GM18873 (cell line): ENCODE measurements around the gene TEDC1.
A peak's percentile ranks its signal among the peaks of the same experiment; 100 is the strongest.

Experiments used
- ATAC-seq: cut with Tn5 transposase; IDR thresholded peaks from one replicate; pipeline ENCODE4 v1.9.1; 2021; ENCODE audit warnings: mild to moderate bottlenecking, moderate library complexity, moderate number of reproducible peaks; ENCODE audit not compliant: unreplicated experiment, low FRiP score

Gene TEDC1

DNA sequence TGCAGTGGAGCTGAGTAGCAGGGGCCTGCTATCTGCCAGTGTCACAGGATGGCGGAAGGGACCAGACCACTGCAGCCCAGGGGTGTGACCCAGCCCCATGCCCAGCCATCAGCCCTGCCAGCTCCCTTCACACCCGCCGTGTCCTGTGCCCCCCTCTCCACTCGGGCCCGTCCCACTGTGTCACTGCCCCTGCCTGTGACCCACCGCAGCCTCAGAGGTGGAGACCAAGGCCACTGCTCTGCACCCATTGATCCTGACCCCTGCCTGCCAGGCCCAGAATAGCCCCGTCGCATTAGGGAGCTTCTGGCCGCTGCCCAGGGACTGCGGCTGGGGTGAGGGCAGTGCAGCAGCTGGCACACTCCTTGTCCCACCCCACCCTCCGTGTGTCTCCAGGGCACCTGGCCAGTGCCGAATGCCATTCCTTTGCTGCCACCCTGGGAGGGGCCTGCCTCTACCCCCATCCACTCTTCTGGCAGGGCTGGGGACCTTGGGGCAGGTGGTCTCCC, 18.5 kb upstream of the TEDC1 start:
- ATAC-seq: no peak

DNA sequence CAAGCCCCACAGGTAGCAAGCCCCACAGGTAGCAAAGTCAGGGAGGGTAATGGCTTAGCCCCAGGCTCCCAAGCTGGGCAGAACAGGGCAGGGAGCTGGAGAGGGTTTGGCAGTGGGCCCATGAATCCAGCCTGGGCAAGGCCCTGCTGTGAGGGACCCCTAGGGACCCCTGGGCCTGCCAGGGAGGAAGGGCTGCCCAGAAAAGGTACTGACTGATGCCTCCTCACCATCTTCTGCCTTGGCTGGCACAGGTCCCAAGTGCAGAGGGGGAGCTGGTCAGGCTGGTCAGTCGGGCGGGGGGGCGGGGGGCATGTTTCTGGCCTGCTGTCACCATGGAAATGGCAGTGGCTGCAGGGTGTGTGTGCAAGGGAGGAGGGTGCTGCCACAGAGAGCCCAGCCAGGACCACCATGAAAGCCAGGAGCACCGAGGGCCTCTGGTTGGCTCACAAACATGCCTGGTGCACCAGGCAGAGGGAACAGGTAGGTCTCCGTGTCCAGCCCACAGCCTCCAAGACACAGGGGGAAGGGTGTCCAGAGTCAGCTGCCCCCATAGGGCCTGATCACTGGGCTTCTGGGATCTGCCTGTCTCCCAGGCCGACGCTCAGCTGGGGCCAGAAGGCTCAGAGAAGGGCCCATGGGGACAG, 17.9 kb upstream of the TEDC1 start:
- ATAC-seq: no peak

DNA sequence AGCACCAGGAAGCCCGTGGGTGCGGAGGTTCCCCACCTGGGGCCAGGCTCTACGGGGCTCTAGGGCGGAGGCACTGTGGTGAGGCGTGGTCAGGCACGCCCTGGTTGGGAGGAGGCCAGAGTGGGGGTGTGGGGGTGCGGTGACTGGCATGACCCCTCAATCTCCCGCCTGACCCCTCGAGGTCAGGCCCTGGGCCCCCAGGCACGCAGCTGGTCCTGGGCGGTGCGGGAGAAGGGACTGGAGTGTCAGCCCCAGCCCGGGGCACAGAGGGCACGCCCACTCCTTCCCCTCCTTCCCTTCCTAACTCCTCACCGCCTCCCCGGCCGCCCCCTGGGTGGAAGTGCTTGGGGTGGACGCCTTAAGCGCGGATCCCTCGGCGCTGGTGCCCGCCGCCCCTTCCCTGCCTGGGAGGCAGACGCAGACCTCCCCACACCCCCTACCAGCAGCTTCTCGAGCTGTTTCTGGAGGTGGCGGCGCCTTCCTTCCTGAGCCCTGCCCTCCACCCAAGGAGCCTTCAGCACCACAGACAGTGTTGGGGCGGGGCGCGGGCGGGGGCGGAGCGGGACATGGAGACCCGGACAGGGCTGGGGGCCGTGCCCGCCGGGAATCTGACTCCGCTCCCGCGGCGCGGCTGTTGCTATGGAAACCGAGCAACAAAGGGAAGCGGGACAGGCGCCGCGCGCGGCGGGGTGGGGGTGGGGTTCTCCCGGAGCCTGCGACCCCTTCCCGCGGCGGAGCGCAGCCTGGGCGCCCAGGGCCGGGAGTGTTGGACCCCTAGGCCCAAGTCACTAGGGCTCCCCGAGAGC, 17.2 kb upstream of the TEDC1 start:
- ATAC-seq: no peak

DNA sequence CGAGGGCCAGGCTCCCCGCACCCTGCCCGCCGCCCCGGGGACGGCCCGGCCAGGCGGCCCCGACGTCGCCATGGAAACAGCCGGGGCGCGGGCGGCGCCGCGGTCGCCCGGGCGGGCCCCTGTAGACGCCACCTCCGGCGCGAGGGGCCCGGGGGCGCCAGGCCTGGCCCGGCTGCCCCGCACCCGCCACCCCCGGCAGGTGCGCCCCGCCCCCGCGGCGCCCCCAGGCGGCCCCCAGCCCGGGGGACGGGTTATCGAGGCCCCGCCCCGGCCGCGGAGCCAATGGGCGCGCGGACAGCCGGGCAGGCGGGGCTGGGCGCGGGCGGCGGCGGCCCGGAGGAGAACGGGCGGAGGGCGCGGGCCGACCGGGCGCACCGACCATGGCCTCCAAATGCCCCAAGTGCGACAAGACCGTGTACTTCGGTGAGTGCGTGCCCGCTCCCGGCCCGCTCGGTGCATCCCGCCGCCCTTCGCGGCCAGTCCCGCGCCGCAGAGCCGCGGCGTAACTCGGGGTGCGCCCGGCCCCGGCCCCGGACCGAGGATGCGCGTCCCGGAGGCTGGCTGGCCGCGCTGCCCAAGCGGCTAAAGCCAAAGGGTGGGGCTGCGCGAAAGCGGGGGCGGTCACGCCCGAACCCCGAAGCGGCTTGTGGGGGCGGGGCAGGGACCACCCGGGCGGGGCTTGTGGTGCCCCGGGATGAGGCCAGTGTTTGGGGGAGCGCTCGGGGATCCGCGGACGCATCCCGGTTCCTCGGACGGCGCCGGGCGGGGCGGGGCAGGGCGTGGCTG, 16.4 kb upstream of the TEDC1 start, which contains the start of gene CRIP2:
Gene CRIP2 (plus strand): TSS at position 339 of the 786 bp plus-strand sequence. CDS start 42 bp downstream, at position 381.
- ATAC-seq: no peak

DNA sequence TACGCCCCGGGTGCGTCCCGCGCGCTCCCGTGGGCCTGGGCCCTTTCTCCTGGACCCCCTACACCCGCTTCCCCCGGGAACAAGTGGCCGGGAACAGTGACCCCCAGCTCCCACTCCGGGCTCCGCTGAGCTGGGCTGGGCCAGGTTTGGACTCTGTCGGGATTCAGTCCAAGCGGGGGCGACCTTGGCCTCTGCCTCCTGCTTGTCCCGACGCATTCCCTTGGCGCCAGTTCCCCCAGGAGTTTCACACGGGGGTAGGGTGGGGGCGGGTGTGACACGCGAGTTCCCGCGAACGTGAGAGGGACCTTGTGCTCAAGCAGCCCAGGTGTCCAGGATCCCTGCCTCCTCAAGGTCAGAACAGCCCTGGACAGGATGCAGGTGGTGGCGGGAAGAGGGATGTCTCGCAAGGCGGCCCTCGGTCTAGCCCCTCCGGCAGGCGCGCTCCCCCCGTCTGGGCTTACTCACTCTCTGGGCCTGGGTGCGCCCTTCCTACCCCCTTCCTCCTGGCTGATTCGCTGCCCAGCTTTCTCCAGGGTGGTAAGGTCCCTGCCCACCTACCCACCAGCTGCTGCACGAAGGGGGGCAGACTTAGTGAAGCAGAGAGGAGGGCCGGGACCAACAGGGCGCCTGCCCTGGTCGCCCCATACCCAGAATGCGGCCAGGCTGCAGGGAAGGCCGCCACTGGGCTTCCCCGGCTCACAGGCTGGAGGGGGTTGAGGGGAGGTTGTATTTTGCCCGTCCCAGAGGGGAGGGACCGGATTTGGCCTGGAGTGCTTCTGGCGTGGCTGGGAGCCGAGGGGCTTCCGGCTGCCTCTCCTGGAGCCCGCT, 15.6 kb upstream of the TEDC1 start:
- no peak for ATAC-seq

DNA sequence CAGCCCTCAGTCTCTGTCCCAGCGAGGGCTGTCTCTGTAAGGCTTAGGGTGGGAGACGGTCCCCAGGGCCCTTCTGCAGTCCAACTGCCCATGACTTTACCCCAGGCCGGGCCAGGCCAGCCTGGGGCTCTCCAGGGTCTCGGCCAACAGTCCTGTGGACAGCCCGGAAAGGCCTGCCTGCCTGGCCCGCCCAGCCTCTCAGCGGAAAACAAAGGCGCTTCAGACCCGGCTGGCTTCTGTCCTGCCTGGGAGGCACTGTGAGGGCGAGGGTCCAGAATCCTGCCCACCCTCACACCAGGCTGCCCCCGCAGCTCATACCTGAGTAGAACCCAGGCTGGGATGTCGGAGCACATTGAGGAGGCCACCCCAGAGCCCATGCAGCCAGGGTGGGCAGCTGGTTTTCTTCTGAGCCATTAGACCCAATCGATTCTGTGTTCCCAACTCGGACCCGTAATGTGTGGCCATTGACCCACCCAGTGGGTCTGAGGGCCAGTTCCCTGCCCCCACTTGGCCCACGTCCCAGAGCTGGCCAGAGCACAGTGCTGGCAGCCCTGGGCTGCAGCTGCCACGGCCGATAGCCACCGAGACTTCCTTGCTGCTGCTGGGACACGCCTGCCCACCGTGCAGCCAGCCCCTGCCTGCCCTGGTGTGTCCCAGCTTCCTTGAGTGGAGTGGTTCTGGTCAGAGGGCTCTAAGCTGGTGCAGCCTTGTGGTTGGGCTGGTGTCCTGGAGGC, 14.8 kb upstream of the TEDC1 start:
- no peak for ATAC-seq

DNA sequence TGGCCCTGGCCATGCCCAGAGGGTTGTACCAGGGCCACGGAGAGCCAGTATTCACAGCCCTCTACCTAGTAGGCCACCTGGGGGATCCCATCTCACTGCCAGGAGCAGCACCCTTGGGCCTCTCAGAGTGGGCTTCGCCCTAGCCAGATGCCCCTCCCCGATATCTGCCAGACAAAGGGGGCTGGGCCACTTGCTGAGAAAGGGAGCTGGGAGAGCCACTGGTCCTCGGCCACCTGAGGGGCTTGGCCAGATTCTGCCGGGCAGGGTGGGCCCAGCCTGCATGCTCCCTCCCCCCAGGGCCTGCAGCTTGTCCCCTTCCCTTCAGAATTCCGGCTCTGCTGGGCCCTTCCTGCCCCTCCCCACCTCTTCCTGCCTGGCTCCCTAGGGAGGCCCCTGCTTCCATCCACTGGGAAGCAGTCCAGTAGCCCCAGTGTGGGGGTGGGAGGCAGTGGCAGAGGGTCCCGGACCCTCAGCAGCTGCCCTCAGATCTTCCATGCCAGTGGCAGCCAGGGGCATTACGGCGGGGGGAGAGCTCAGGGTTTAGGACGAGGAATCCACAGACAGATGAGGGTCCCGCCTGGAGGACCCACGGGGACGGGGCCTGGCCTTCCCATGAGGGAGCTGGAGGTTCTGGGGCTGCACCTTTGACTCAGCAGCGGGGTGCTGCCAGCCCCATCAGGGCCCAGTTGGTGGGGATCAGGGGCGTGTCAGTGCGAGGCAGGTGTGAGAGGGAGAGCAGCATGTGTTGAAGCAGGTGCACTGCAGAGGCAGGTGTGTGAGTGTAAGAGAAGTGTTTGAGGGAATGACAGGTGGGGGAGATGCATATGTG, 14.0 kb upstream of the TEDC1 start:
- ATAC-seq: no peak

DNA sequence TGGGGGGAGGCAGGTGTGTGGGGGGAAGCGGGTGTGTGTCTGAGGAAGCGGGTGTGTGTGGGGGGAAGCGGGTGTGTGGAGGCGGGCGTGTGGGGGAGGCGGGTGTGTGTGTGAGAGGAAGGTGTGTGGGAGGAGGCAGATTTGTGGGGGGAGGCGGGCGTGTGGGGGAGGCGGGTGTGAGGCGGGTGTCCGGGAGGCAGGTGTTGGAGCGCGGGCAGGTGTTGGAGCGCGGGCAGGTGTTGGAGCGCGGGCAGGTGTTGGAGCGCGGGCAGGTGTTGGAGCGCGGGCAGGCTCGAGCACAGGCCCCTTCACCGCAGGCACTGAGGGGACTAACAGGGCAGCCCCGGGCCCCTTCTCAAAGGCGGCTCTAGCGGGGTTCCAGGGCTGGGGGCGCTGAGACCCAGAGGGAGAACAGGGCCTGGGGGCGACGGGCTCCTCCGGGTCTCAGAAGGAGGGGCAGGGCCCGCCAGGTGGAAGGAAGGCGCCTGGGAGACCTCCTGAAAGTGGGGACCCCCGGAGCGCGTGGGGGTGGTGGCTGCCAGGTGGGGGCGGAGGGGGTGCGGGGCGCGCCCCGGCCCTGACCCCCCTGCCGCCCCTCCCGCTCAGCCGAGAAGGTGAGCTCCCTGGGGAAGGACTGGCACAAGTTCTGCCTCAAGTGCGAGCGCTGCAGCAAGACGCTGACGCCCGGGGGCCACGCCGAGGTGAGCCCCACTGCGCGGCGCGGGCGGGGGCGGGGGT, 13.2 kb upstream of the TEDC1 start:
- ATAC-seq: no peak

DNA sequence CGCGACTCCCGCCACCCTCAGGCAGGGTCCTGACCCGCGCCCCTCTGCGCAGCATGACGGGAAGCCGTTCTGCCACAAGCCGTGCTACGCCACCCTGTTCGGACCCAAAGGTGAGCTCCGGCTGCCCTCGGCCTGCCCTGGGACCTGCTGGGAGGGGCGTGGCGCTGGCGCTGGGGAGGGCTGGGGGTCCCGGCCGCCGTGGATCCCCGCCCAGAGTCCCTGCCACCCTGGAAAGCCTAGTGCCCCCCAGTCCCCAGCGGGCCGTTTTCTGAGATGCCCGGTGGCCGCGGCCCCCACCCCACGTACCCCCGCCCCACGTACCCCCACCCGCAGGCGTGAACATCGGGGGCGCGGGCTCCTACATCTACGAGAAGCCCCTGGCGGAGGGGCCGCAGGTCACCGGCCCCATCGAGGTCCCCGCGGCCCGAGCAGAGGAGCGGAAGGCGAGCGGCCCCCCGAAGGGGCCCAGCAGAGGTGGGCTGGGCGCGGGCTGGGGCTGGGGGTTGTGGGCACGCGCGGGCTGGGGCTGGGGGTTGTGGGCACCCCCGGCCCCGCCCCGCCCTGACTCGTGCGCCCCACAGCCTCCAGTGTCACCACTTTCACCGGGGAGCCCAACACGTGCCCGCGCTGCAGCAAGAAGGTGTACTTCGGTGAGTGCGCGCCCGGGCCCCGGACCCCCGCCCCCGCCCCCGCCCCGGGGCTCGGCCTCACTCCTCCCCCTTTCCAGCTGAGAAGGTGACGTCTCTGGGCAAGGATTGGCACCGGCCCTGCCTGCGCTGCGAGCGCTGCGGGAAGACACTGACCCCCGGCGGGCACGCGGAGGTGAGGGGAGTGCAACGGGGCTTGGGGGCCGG, 12.4 kb upstream of the TEDC1 start:
- ATAC-seq: no peak

DNA sequence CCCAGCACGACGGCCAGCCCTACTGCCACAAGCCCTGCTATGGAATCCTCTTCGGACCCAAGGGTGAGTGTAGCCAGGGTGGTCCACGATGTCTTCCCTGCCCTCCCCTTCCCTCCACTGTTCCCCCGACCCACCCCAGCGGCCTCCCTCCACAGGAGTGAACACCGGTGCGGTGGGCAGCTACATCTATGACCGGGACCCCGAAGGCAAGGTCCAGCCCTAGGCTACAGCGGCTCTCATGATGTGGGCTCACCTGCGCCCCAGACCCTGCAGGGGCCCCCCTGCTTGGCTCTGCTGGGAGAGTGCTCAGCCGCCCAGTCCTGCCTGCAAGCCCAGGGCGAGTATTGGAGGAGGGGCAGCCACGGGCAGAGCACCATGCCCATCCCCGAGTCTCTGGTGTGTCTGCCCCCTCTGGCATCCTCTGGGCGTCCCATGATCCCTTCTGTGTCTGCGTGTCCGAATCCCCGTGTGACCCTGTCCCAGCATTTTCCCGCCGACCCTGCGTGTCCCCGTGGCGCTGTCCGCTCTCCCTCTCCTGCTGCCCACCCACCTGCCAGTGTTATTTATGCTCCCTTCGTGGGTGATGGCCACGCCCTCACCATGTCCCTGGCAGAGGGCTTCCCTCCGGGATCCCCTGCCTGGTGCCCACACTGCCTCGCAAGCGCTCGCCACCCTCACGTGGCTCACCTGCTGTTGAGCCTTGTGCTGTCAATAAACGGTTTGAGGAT, 11.5 kb upstream of the TEDC1 start:
- no peak for ATAC-seq

DNA sequence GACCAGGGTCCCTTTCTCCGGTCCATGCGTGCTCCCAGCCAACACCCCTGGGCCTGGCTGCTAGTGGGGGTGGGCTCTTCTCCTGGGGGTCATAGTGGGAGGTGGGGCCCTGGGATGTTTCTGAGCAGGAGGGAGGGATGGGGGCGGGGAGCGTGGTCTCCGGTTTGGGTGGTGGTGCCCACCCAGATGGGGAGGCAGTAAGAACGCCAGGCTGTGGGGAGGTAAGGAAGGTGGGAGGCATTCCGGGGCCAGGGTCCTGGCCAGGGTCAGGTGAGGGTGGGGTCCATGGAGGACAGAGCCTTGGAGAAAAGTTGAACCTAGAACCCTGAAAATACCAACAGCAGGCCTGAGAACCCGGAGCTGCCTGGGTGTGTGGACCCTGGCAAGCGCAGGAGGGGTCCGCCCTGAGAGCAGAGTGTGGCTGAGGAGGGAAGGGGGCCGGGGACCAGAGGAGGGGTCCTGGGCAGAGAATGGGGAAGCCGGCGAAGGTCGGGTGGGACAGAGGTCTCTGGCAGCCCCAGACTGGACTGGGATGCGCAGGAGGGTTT, 10.8 kb upstream of the TEDC1 start:
- no peak for ATAC-seq

DNA sequence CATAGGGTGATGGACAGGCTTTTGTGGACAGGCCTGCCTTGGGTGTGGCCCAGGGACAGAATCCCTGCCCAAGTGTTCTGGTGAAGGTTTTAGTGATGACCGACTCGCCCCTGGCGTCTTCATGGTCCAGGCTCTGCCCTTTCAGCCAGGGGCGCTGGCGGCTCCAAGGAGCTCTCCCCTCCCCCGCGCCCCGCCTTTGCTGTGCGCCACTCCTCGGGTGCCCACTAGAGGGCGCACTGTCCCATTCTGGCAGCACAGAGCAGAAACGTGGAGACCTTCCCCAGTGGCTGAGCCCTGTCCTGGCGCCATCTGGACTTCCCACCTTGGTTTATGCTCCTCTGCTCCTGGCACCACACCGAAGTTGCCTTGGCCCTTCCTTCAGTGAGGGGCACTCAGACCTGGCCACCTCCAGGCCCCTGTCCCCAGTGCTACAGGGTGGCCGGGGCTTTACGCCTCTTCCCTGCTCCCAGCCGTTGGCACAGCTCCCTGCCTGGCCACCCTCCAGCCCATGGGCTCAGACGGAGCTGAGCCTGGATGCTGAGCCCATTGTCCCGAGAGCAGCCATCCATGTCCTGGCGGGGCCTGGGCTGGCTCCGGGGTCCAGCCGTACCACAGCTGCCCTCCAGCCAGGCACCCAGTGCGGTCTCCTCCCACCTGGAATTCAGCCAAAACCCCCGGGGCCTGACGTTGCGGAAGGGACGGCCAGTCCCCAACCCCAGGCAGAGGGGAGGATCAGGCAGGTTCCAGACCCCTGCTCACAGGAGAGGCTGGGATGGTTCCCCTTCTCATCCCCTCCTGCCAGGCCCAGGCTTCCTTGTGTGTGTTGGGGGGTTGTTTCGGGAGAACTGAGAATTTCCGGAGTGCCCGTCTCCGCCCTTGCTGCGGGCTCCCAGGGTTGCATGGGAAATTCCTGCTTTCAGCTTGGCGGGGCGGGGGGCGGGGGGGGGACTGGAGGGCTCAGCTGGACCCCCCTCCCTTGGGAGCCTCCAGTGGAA, 9.9 kb upstream of the TEDC1 start:
- peak; percentile 37 for ATAC-seq

DNA sequence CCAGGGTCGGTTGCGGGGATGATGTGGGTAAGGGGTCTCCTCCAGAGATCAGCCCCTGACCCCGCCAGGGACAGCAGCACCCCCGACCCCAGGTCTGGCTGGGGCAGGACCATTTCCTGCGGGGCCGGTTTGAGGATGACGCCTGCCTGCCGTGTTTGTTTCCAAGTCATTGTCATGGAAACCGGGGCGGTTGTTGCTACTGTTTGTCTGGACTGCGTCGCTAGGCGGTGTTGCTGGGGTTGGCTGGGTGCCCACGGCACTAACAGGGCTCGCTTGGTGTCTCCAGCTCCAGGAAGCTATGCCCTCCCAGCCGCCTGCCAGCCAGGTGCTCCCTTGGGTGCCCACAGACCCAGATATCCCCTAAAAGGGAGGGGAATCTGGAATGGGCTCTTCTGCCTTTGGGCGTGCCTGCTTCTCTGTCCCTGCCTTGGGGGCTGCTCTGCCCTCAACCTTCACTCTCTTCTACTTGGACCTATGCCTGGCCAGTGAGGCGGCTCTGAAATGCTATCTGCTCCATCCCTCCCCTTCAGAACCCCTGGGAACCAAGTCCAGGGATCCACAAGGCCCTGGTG, 9.1 kb upstream of the TEDC1 start:
- ATAC-seq: no peak

DNA sequence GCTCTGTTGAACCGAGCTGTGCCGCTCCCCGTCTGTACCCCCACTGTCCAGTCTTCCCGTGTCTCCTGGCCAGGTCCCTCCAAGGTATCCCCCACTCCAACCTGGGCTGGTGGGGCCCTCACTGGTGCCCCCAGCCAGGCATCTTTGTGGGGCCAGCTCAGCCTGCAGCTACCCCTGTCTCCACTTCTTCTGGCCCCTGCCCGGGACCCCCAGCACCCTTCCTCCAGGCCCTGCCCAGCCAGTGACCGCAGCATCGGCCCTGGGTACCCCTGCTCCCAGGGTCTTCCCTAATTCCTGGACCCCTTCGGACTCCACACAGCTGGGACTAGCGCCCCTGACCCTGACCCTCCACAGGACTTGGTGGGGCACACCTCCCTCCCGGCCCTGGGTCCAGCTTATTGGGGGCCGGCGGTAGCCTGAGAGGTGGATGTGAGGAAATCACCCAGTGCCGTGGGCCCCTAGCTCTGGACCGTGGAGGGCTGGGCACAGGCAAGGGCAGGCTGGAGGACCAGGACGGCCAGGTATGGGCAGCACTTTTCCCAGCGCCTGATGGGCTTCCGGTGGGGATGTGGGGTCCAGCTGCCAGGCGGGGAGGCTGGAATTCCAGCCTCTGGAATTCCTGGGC, 8.4 kb upstream of the TEDC1 start:
- ATAC-seq: no peak
